Measurements from ENCODE around the gene TMEM63C.
"Not testable (repeated sequence)": the region's sequence is repeated elsewhere in the genome, so short reads cannot be mapped to it uniquely, and the experiment has no call there.

The TMEM63C gene

GRCh38 chr14:77157740-77158139 lies 23.9 kb upstream of the TMEM63C start:
- no peak for DNase-seq

DNA sequence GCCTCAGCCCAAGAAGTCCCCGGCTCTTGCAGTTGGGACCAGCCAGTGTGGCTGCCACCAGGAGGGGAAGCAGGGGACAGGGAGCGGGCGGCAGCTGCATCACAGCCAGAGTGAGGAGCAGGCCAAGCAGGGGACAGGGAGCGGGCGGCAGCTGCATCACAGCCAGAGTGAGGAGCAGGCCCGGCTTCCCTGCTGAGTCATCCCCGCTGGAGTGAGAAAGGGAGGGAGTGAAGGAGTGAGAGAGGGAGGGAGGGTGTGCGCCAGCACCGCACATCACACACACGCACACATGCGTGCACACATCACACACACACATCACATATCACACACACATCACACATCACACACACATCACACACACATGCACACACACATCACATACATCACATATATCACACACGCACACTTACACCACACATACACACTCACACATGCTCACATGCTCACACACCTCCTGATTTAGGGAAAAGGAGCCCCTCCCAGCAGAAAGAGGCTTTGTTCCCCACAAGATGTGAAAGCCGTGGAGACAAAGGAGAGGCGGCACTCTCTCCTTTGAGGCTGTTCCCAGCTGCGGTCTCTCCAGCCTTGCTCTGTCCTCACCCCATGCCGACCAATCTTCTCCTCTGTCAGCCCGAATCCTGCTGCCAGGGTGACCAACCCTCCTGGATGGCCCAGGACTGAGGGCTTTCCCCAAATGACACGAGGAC lies 23.3 kb upstream of the TMEM63C start:
- DNase-seq = peak; percentile 85

DNA sequence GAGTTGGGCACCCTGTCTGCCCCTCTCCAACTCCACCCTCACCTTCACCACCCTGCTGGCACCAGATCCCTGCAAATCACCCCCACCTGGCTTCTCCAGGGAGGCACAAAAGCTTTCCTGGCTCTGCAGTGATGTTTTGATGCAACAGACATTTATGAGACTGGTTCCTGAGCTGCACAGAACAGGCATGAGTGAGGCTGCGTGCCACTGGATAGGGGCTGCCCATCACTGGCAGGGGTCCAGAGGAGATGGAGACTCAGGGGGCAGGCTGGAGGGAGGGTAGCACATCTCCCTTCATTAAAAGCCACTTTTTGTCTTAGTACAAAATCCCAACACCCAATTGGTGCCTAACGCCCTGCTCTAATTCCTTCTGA lies 22.7 kb upstream of the TMEM63C start:
- no peak for DNase-seq

GRCh38 chr14:77161011-77161410 lies 20.6 kb upstream of the TMEM63C start:
- no peak for DNase-seq

DNA sequence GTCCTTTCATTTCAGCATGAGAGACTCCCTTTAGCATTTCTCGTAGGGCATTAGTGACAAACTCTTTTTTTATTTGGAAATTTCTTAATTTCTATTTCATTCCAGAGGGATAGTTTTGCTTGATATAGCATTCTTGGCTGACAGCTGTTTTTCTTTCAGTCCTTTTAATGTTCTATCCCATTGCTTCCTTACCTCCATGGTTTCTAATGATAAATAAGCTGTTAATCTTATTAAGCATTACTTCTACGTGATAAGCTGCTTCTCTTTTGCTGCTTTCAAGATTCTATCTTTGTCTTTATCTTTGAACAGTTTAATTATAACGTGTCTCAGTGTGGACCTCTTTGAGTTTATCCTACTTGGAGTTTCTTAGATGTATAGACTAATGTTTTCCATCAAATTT lies 11.6 kb upstream of the TMEM63C start:
- no peak for DNase-seq

- no peak for DNase-seq
Measured at GRCh38 chr14:77172916-77173315, 8.7 kb upstream of the TMEM63C start.

DNA sequence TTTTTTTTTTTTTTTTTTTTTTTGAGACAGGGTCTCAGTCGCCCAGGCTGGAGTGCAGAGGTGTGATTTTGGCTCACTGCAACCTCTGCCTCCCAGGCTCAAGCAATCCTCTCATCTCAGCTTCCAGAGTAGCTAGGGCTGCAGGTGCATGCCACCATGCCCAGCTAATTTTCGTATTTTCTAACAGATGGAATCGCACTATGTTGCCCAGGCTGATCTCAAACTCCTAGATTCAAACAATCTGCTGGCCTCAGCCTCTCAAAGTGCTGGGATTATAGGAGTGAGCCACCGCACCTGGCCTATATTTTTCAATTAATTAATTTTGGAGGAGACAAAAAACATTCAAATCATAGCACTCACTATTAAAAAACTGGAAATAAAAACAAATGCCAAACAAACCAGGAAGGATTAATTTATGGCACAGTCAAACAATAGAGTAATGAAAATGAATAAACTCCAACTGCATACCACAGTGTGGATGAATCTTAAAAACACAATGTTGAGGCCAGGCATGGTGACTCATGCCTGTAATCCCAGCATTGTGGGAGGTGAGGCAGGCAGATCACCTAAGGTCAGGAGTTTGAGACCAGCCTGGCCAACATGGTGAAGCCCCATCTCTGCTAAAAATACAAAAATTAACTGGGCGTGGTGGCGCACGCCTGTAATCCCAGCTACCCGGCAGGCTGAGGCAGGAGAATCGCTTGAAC lies 7.5 kb upstream of the TMEM63C start:
- not testable (repeated sequence) for DNase-seq

- no peak for DNase-seq
Measured at GRCh38 chr14:77175843-77176242, 5.8 kb upstream of the TMEM63C start.

DNA sequence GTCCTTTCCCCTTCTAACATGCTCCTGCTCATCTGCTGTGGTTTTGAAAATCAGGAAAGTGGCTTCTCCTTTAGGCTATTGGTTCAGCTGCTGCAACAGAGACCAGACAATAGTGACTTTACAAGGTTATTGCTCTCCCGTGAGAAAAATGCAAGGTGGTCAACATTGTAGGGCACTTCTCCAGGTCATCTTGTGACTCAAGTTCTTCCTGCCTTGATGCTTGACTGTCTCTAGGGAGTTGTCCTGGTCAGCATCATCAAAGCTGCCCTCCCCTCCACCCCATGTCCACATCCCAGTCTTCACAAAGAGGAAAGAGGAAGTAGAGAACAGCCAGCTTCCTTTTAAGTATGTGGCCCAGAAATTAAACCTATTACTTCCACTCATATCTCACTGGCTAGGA lies 3.9 kb upstream of the TMEM63C start:
- DNase-seq = no peak

- no peak for DNase-seq
Measured at GRCh38 chr14:77178656-77179055, 2.9 kb upstream of the TMEM63C start.

GRCh38 chr14:77180726-77181602 lies 634 bp upstream of the TMEM63C start:
- no peak for DNase-seq

GRCh38 chr14:77183896-77184295 lies 2.3 kb downstream of the TMEM63C start:
- no peak for DNase-seq

- DNase-seq = no peak
Measured at GRCh38 chr14:77184396-77185092, 2.9 kb downstream of the TMEM63C start.

DNA sequence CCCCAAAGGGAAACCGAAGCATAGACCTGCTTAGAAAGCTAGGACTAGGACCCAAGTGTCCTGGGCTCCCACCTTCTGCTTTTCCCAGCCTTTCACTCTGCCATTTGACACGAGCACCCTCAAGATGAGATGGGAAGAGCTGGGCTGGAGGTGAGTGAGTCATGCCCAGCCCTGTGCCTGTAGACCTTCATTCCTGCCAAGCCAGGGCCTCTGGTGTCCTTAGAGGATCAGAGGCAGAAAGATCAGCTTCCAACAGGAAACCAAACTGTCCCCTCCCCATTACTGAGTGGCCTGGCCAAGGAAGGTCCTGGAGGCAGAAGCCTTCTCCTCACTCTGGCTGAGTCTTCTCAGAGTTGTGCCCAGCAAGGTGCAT lies 3.5 kb downstream of the TMEM63C start:
- no peak for DNase-seq

GRCh38 chr14:77186911-77187648 lies 5.5 kb downstream of the TMEM63C start:
- DNase-seq = peak; percentile 29

- DNase-seq = no peak
Measured at GRCh38 chr14:77187649-77188012, 6.0 kb downstream of the TMEM63C start.

GRCh38 chr14:77189479-77189878 lies 7.9 kb downstream of the TMEM63C start:
- no peak for DNase-seq

GRCh38 chr14:77190977-77191376 lies 9.4 kb downstream of the TMEM63C start:
- DNase-seq = no peak

- no peak for DNase-seq
Measured at GRCh38 chr14:77194706-77195105, 13.1 kb downstream of the TMEM63C start.

DNA sequence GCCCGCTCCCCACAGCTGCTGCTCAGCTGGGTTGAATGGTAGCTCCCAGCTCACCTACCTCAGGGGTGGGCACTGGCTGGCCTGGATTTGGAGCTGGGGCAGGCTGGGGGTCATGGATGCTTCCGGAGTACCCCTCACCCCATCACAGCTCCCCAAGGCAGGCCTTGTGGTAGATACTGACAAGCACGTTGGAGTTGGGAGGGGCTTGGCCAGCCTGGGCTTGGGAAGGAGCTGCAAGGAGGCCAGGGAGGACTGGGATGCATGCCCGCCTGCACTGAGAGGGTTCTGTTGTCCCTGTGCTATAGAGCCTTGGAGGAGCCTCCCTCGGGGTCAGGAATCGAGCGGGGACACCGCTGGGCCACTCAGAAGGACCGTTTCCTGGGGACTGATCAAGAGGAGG lies 14.2 kb downstream of the TMEM63C start:
- DNase-seq = no peak

DNA sequence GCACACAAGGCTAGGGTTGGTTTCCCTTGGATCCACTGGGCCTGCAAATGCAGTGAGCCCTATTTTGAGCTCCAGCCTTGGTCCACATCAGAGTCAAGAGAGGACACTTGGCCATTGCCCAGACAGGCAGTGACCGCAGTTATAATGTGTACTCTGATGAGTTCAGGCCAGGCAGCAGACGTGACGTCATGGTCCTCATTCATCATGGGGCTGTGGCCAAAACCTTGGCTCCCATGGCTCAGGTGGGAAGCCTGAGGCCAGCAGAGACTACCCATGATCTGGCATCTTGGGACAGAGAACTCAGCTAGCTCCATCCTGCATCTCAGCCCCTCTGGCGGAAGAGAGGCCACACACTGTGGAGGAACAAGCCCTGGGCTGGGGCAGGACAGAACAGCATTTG lies 16.4 kb downstream of the TMEM63C start:
- no peak for DNase-seq

GRCh38 chr14:77198561-77198960 lies 17.0 kb downstream of the TMEM63C start:
- DNase-seq = no peak

DNA sequence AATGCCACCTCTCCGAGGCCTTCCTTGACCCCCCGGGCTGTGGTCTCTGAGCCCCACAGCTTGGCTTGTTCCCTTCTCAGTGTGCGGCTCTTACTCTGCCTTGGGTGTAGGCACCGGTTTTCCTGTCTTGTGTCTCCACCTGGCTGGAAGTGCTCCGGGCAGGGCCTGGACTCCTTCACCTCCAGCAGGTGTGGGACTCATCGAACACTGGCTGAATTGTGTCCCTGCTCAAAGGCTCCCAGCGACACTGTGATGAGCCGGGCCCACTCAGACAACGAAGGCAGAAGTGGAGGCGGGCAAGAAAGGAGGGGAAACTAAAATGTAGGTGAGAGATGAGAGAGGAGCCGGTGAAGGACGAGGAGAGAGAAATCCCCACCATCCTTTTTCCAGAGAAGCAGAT lies 18.0 kb downstream of the TMEM63C start:
- no peak for DNase-seq
